GM19395 (cell line): ENCODE data around the gene ONECUT2.
"Not testable (repeated sequence)": the region's sequence is repeated elsewhere in the genome, so short reads cannot be mapped to it uniquely, and the experiment has no call there.

ENCODE experiments used
- ATAC-seq: cut with Tn5 transposase; IDR thresholded peaks from one replicate; pipeline ENCODE4 v1.9.1; 2021; ENCODE audit warnings: mild to moderate bottlenecking, moderate library complexity; ENCODE audit not compliant: unreplicated experiment

ONECUT2 gene

GRCh38 chr18:57445488-57446319 is 10.5 kb downstream of the ONECUT2 start:
- no peak for ATAC-seq

- no peak for ATAC-seq
Observed at GRCh38 chr18:57446322-57446721, 11.1 kb downstream of the ONECUT2 start.

- no peak for ATAC-seq
Observed at GRCh38 chr18:57447154-57447621, 12.0 kb downstream of the ONECUT2 start.

GRCh38 chr18:57455576-57456129 is 20.5 kb downstream of the ONECUT2 start:
- ATAC-seq: no peak

GRCh38 chr18:57461652-57462269 is 26.6 kb downstream of the ONECUT2 start:
- no peak for ATAC-seq

- no peak for ATAC-seq
Observed at GRCh38 chr18:57466307-57466706, 31.1 kb downstream of the ONECUT2 start.

- ATAC-seq: peak; percentile 63
Observed at GRCh38 chr18:57466745-57467409, 31.7 kb downstream of the ONECUT2 start.

GRCh38 chr18:57469884-57470283 is 34.7 kb downstream of the ONECUT2 start:
- no peak for ATAC-seq

GRCh38 chr18:57475408-57475807 is 40.2 kb downstream of the ONECUT2 start:
- no peak for ATAC-seq

GRCh38 chr18:57475903-57476302 is 40.7 kb downstream of the ONECUT2 start:
- ATAC-seq: no peak

GRCh38 chr18:57480733-57481132 is 45.6 kb downstream of the ONECUT2 start:
- ATAC-seq: no peak

- ATAC-seq: no peak
Observed at GRCh38 chr18:57497372-57498294, 62.5 kb downstream of the ONECUT2 start.

- no peak for ATAC-seq
Observed at GRCh38 chr18:57498682-57499256, 63.6 kb downstream of the ONECUT2 start.

GRCh38 chr18:57502624-57503023 is 67.5 kb downstream of the ONECUT2 start:
- no peak for ATAC-seq

GRCh38 chr18:57505231-57505630 is 70.1 kb downstream of the ONECUT2 start:
- ATAC-seq: no peak

GRCh38 chr18:57516056-57516455 is 80.9 kb downstream of the ONECUT2 start:
- ATAC-seq: no peak

- no peak for ATAC-seq
Observed at GRCh38 chr18:57518533-57518932, 83.4 kb downstream of the ONECUT2 start.

GRCh38 chr18:57519668-57520424 is 84.7 kb downstream of the ONECUT2 start:
- ATAC-seq: no peak

GRCh38 chr18:57522348-57522747 is 87.2 kb downstream of the ONECUT2 start:
- ATAC-seq: not testable (repeated sequence)
